T-helper 2 cell treated with Interferon-gamma antibody and Interleukin-4, amounts not matched to agents 5 μg/mL and 100 μg/mL, for 36 hours (primary cell): ENCODE measurements around the gene CBFA2T3.
A peak's percentile ranks its signal among the peaks of the same experiment; 100 is the strongest.

ENCODE experiments used
- DNase-seq: peaks from one replicate; pipeline ENCODE4 v3.0.0; 2021; ENCODE audit warnings: low spot score
- H3K27ac Mint-ChIP-seq: one replicate; pipeline ENCODE4 v1.8.0; 2021; ENCODE audit warnings: mild to moderate bottlenecking, mixed read lengths
- H3K27me3 Mint-ChIP-seq: one replicate; pipeline ENCODE4 v1.8.0; 2021; ENCODE audit warnings: low read depth, mixed read lengths
- H3K36me3 Mint-ChIP-seq: one replicate; pipeline ENCODE4 v1.8.0; 2021; ENCODE audit warnings: low read depth, mixed read lengths
- H3K4me1 Mint-ChIP-seq: one replicate; pipeline ENCODE4 v1.8.0; 2021; ENCODE audit warnings: low read depth, mixed read lengths
- H3K4me3 Mint-ChIP-seq: one replicate; pipeline ENCODE4 v1.8.0; 2022; ENCODE audit warnings: mild to moderate bottlenecking, moderate library complexity, mixed read lengths
- H3K9me3 Mint-ChIP-seq: one replicate; pipeline ENCODE4 v1.8.0; 2021; ENCODE audit warnings: mixed read lengths

The CBFA2T3 gene

GRCh38 chr16:88854306-88855111, 122.5 kb downstream of the CBFA2T3 start:
- DNase-seq = no peak
- H3K36me3 Mint-ChIP-seq = peaks cover 5% of the 10 kb centered on the region
- H3K27ac Mint-ChIP-seq = no peak overlapping the region
- H3K4me3 Mint-ChIP-seq = peak overlapping the region; percentile 75
- H3K27me3 Mint-ChIP-seq = no peaks in the 10 kb centered on the region
- H3K4me1 Mint-ChIP-seq = peaks cover 11% of the 10 kb centered on the region
- H3K9me3 Mint-ChIP-seq = no peaks in the 10 kb centered on the region

GRCh38 chr16:88853325-88853941, 123.6 kb downstream of the CBFA2T3 start:
- peaks cover 4% of the 10 kb centered on the region for H3K36me3 Mint-ChIP-seq
- H3K4me1 Mint-ChIP-seq = peaks cover 11% of the 10 kb centered on the region
- H3K4me3 Mint-ChIP-seq = no peak overlapping the region
- no peak for DNase-seq
- H3K27me3 Mint-ChIP-seq = no peaks in the 10 kb centered on the region
- no peaks in the 10 kb centered on the region for H3K9me3 Mint-ChIP-seq
- H3K27ac Mint-ChIP-seq = no peak overlapping the region

DNA sequence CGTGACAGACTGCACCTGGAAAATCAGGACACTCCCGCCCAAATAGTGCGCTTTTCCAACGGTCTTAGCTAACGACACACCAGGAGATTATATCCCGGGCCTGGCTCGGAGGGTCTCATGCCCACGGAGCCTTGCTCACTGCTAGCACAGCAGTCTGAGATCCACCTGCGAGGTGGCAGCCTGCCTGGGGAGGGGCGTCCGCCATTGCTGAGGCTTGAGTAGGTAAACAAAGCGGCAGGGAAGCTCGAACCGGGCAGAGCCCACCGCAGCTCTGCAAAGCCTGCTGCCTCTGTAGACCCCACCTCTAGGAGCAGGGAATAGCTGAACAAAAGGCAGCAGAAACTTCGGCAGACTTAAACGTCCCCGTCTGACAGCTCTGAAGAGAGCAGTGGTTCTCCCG, 125.4 kb downstream of the CBFA2T3 start:
- no peak overlapping the region for H3K27ac Mint-ChIP-seq
- H3K36me3 Mint-ChIP-seq = peaks cover 2% of the 10 kb centered on the region
- H3K9me3 Mint-ChIP-seq = no peaks in the 10 kb centered on the region
- H3K4me1 Mint-ChIP-seq = peaks cover 4% of the 10 kb centered on the region
- H3K4me3 Mint-ChIP-seq = no peak overlapping the region
- DNase-seq = no peak
- H3K27me3 Mint-ChIP-seq = no peaks in the 10 kb centered on the region

- H3K27me3 Mint-ChIP-seq = no peaks in the 10 kb centered on the region
- H3K4me3 Mint-ChIP-seq = no peak overlapping the region
- peaks cover 2% of the 10 kb centered on the region for H3K36me3 Mint-ChIP-seq
- no peak overlapping the region for H3K27ac Mint-ChIP-seq
- peaks cover 4% of the 10 kb centered on the region for H3K4me1 Mint-ChIP-seq
- no peak for DNase-seq
- no peaks in the 10 kb centered on the region for H3K9me3 Mint-ChIP-seq
Observed at GRCh38 chr16:88850531-88851199, 126.3 kb downstream of the CBFA2T3 start.

DNA sequence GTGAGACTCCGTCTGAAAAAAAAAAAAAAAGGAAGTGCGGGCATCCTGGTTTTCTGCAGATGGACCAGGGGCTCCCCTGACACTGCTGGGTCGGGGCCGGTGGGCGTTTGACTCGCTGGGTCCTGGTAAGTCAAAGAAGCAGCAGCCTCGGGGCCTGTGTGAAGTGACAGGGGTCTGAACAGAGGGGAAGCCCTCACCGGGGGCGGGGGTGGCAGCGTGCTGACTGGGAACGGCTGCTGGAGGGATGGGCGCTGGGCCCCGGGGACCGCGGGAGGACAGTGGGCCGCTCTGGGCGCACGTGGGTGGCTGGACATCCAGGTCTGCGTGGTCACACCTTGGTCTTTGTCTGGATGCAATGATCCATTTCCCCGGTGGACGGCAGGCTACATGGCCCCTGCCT, 128.4 kb downstream of the CBFA2T3 start:
- no peak overlapping the region for H3K27ac Mint-ChIP-seq
- no peaks in the 10 kb centered on the region for H3K9me3 Mint-ChIP-seq
- H3K27me3 Mint-ChIP-seq = no peaks in the 10 kb centered on the region
- no peak overlapping the region for H3K4me3 Mint-ChIP-seq
- no peaks in the 10 kb centered on the region for H3K36me3 Mint-ChIP-seq
- DNase-seq = no peak
- H3K4me1 Mint-ChIP-seq = no peaks in the 10 kb centered on the region

DNA sequence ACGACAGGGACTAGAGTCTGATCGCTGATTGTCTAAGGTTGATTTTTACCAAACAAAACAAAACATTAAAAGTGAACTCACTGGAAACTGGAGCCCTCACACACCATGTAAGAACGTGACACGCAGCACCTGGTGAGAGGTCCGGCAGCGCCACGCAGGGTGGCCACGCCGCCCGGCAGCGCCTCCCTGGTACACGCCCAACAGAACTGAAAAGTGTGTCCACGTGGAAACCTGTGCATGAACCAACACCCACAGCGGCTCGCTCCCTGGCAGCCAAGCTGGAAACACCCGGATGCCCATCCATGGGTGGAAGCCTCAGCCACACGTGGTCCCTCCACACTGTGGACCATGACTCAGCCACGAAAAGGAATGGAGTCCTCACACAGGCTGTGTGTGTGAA, 129.4 kb downstream of the CBFA2T3 start:
- Mint-ChIP-seq H3K27ac (no peak overlapping the region), H3K27me3 (no peaks in the 10 kb centered on the region), H3K4me3 (no peak overlapping the region), H3K9me3 (no peaks in the 10 kb centered on the region), H3K4me1 (no peaks in the 10 kb centered on the region), H3K36me3 (no peaks in the 10 kb centered on the region)
- no peak for DNase-seq

- no peaks in the 10 kb centered on the region for H3K4me1 Mint-ChIP-seq
- H3K4me3 Mint-ChIP-seq = no peak overlapping the region
- no peaks in the 10 kb centered on the region for H3K27me3 Mint-ChIP-seq
- H3K27ac Mint-ChIP-seq = no peak overlapping the region
- no peaks in the 10 kb centered on the region for H3K36me3 Mint-ChIP-seq
- no peak for DNase-seq
- H3K9me3 Mint-ChIP-seq = no peaks in the 10 kb centered on the region
Observed at GRCh38 chr16:88846088-88846487, 130.9 kb downstream of the CBFA2T3 start.

DNA sequence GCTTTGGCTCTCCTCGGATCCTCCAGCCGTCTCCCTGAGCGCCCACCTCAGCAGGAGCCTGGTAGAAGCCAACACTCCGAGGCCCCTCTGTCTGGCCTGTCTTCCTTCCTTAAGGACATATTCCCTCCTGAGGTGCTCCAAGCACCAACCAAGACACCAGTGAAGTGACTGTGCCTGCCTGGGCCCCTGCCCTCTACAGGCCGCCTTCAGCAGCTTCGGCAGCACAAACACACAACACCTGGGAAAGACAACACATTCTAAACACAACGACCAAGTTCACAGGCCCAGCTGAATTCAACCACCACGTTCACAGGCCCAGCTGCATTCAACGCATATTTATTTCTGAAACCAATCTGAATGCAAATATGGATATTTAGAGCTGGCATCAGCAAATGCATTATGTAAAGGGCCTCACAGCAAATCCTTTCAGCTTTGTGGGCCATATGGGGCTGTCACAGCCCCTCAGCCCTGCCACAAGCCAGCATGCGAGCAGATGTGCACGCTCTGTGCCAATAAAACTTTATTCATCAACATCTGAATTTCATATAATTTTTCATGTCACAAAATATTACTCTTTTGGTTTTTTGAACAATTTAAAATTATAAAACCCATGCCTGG, 132.5 kb downstream of the CBFA2T3 start:
- Mint-ChIP-seq H3K27ac (no peak overlapping the region), H3K36me3 (no peaks in the 10 kb centered on the region)

DNA sequence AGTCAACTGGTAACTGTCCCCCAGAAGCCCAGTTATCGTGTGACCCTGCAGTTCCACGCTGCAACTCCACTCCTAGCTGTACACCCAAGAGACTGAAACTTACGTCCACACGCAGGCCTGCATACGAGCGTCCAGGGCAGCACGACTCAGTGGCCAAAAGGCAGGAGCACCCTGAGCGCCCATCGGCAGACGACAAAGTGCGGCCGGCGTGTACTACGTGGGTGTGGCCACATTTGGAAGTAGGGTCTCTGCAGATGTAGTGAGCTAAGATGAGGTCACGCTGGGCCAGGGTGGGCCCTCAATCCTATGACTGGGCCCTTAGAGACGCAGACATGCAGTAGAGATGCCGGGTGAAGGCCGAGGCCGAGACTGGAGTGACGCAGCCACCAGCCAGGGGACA, 133.8 kb downstream of the CBFA2T3 start:
- H3K36me3 Mint-ChIP-seq = no peaks in the 10 kb centered on the region
- no peak overlapping the region for H3K27ac Mint-ChIP-seq
- no peak overlapping the region for H3K4me3 Mint-ChIP-seq
- DNase-seq = no peak
- no peaks in the 10 kb centered on the region for H3K9me3 Mint-ChIP-seq
- H3K27me3 Mint-ChIP-seq = no peaks in the 10 kb centered on the region
- H3K4me1 Mint-ChIP-seq = no peaks in the 10 kb centered on the region

More for the DNA sequence above, 132.5 kb downstream of the CBFA2T3 start:
- H3K4me3 Mint-ChIP-seq = no peak overlapping the region
- no peaks in the 10 kb centered on the region for H3K9me3 Mint-ChIP-seq
- H3K27me3 Mint-ChIP-seq = no peaks in the 10 kb centered on the region
- DNase-seq = no peak
- H3K4me1 Mint-ChIP-seq = no peaks in the 10 kb centered on the region

DNA sequence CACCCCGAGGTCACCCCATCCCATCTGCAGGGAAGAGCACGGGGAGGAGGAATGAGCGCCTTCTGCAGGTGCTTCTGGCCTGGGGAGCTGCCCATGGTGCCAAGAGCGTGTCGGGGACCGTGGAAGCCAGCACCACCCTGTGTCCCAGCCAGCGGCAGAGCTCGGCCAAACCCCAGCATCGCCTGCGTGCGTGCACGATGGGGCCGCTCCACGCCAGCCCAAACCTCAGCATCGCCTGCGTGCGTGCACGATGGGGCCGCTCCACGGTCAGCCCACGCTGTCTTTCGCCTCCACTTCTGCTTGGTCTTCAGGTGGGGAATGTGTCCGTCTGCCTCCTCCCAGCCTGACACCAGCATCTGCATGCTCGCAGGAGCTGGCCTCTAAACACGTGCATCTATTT, 134.2 kb downstream of the CBFA2T3 start:
- Mint-ChIP-seq H3K27me3 (no peaks in the 10 kb centered on the region), H3K36me3 (no peaks in the 10 kb centered on the region), H3K27ac (no peak overlapping the region)

DNA sequence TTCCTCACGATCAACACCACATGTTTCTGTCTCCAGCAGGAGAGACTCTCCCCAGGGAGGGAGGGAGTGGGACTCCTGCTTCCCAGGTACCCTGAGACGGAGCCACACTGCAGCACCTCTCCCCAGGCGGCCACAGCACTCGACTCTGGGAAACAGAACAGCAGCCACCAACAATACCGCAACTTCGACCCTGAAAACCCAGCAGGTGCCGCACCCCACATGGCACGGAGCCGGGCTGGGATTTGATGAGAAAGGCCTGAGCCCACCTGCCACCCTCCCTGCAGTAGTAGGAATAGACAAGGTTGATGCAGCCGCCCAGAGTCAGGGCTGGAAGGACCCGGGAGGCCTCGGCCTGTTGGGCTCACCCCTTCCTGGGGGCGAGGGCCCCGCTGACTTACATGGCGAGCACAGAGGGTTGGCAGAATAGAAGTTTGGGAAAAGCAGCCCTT, 134.7 kb downstream of the CBFA2T3 start:
- no peaks in the 10 kb centered on the region for H3K9me3 Mint-ChIP-seq
- no peaks in the 10 kb centered on the region for H3K4me1 Mint-ChIP-seq
- H3K27me3 Mint-ChIP-seq = no peaks in the 10 kb centered on the region
- no peak overlapping the region for H3K27ac Mint-ChIP-seq
- no peak overlapping the region for H3K4me3 Mint-ChIP-seq
- H3K36me3 Mint-ChIP-seq = no peaks in the 10 kb centered on the region
- DNase-seq = no peak

More for the DNA sequence above, 134.2 kb downstream of the CBFA2T3 start:
- DNase-seq = no peak
- Mint-ChIP-seq H3K4me3 (no peak overlapping the region), H3K4me1 (no peaks in the 10 kb centered on the region), H3K9me3 (no peaks in the 10 kb centered on the region)

GRCh38 chr16:88841521-88842307, 135.3 kb downstream of the CBFA2T3 start:
- Mint-ChIP-seq H3K36me3 (no peaks in the 10 kb centered on the region), H3K27me3 (no peaks in the 10 kb centered on the region), H3K9me3 (no peaks in the 10 kb centered on the region), H3K4me1 (no peaks in the 10 kb centered on the region), H3K27ac (no peak overlapping the region), H3K4me3 (no peak overlapping the region)
- DNase-seq = no peak

DNA sequence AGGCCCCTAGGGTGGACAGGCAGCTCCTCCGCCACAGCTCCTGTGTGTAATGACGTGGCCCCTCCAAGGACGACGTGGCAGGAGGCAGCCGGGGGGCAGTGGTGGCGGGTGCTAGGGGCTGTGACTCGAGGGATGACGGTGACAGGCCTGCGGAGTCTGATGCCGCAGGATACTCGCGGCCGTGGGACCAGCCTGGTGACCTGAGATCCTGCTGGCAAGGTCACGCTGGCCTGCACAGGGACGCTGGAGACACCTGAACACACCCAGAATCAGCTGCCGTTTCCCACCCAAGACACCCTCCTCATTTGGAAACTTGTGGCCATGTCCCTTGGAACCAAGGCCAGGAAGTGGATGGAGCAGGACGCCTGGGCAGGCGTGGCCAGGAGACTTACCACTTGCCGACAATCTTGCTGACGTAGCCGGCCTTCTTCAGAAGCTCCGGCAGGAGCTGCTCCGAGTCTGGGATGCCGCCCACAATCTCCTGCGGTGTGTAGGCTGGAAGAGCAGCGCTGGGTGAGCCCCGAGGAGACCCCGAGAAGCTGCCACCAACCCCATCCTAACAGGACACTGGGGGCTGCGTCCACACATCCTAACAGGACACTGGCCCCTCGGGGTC, 136.3 kb downstream of the CBFA2T3 start:
- H3K4me3 Mint-ChIP-seq = no peak overlapping the region
- H3K27ac Mint-ChIP-seq = no peak overlapping the region
- H3K9me3 Mint-ChIP-seq = no peaks in the 10 kb centered on the region
- no peaks in the 10 kb centered on the region for H3K4me1 Mint-ChIP-seq
- H3K27me3 Mint-ChIP-seq = no peaks in the 10 kb centered on the region
- no peak for DNase-seq
- no peaks in the 10 kb centered on the region for H3K36me3 Mint-ChIP-seq
